ENCODE measurements around the gene PPARGC1A.

PPARGC1A gene

DNA sequence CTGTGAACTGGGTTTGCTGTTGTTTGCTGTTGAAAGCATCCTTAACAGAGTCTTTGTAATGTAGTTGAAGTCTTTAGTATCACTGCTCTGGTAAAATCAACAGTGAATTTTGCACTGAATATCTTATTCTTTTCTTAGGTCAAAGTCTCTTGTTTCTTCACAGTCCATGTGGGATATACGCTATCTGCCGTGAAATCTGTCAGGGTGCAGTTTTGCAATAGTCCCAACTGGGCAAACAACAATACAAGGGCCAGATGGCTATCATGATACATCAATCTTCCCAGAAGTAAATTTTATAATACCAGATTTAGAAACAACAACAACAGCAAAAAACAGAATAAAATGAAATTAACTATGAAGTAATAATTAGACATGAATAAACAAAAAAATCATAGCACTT lies 123.5 kb downstream of the PPARGC1A start:
- DNase-seq, result no peak

DNA sequence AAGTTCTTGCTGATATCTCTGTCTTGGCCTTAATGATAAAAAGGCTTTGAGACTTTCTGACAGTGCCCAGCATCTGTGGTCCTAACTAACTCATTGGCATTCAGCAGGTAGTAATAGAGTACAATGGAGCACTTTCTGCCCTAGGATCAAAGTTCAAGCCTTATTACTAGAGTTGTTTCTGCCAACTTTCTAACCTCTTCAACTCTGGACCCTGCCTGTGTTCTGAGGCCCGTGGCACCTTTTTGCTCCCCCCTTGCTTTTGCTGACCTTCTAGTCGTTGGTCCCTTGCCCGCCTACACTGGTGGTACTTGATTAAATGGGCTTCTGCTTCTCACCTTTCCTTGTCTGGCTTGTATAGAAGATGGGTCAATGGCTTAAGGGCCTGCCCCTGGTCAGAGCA lies 126.3 kb downstream of the PPARGC1A start:
- DNase-seq, result no peak

DNA sequence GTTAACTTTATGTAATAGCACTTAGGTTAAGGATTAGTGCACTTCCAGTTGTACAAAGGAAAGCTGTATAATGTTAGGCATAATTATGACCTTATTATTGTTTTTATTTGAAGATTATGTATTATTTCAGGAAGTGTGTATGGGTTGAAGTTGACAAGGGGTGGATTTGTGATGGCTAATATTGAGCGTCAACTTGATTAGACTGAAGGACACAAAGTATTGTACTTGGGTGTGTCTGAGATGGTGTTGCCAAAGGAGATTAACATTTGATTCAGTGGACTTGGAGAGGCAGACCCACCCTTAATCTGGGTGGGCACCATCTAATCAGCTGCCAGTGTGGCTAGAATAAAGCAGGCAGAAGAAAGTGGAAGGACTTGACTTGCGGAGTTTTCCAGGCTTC lies 127.3 kb downstream of the PPARGC1A start:
- no peak for DNase-seq

DNA sequence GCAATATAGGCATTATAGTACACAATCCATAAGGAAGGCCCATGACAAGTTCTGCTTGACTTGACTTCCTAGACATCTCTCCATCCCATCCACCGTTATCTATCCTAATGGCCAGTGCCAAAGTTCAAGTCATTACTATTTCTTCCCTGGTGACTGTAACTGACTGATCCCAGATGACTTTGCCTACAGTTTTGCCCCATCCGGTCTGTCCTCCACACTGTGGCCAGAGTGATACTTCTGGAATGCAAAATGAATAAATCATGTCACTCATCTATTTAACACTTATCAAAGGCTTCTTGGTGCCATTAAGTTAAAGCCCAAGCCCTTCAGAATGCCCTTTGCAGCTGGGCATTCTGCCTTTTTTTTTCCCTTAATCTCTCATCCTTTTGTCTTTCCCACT lies 130.8 kb downstream of the PPARGC1A start:
- DNase-seq, result no peak

DNA sequence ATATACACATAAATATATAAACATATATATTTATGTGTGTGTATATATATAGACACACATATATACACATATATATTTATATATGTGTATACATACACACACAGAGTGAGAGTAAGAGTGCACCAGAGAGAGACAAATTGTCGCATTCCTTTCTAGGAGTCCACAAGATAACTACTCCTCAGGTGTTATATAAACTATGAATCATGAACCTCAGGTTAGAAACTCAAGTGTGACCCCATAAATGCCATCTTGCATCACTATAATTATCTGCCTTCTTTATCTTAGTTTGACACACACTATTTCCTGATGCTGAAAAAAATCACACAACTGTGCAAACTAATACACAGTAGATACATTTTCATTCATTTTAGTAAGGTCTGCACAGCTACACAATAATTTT lies 135.2 kb downstream of the PPARGC1A start:
- DNase-seq, result no peak

DNA sequence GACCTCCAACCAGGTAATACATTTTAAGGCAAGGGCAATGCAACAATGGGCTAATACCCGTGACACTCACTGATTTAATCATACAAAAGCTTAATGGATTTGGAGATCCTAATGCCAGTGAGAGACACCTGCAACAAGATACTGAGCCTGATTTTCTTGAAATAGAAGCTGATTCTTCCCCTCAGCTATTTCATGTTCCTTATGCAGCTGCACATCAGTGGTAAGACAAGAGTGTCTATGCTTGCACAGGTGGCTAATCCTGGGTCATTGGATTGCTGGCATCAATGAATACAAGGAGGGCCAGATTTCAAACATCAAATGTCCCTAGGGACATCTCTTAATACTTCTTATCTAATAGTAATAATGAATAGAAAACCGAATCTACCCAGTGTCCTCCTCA lies 139.7 kb downstream of the PPARGC1A start:
- no peak for DNase-seq

DNA sequence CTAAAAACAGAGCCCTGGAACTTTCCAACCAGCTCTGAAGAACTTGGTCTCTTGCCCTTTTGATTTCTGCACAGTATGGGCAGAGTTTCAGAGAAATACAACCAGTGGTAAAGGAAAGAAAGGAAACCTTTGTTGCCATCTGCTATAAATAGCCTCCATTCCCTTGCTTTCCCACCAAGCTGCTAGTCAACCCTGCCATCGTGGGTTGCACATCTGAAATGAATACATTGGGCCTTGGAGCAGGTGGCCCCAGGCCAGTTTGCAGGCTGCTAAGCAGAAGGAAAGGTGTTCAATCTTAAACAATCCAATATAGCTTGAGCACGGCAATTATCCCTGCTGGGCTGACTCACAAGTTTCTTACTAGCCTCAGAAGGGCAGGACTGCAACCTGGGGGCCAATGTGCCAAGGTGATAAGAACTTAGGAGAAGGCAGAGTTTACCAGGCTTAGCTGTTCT lies 142.5 kb downstream of the PPARGC1A start:
- no peak for DNase-seq

DNA sequence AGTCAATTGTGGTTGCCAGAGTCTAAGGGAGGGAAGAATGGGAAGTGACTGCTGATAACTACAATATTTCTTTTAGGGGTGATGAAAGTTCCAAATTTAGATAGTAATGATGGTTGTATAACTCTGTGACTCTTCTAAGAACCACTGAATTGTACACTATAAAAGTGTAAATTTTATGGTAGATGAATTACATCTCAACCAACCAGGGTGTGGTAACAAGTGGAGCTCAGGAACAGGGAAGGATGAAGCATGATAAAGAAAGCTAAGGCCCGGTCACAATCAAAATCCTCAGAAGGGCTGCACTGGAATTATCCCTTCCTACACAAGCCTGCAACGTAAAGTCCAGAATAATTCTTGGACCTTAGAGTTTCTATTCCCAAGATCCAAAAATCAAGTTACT lies 143.2 kb downstream of the PPARGC1A start:
- no peak for DNase-seq

DNA sequence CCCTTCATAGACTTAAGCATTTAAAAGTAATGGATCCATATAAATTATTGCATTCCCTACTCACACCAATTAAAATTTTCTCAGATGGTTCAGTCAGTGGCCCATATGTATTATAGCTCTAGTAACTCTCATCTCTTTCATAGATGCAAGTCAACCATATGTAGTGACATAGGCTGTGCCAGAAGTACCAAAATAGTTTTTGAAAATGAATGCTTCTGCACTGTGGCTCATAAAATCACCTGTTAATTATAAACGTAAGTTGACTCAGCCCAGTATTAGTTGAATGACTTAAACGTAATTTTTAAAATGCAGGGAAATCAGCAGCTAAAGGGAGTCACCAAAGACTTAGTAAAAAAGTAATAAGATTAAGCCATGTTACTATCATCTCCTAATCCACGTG lies 143.8 kb downstream of the PPARGC1A start:
- DNase-seq, result no peak

DNA sequence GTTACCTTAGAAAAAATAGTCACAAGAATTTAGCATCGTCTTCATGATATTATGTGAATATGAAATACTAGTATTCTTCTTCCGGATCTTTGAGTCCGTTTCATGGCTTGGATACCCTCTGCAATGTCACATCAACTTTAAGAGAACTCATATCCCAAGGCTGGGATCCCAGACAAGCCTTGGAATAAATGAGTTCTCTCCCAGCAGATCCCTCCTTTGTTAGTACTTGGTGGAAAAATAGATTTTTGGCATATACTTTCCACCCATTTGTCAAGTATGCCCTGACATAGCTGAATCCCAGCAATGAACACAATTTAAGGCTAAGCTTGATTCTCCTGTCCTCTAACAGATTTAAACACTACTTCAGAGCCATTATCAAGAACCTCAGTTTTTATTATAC lies 144.5 kb downstream of the PPARGC1A start:
- DNase-seq, result no peak
